ENCODE measurements around the gene CAVIN1.
"Not testable (repeated sequence)": the region's sequence is repeated elsewhere in the genome, so short reads cannot be mapped to it uniquely, and the experiment has no call there.

DNA sequence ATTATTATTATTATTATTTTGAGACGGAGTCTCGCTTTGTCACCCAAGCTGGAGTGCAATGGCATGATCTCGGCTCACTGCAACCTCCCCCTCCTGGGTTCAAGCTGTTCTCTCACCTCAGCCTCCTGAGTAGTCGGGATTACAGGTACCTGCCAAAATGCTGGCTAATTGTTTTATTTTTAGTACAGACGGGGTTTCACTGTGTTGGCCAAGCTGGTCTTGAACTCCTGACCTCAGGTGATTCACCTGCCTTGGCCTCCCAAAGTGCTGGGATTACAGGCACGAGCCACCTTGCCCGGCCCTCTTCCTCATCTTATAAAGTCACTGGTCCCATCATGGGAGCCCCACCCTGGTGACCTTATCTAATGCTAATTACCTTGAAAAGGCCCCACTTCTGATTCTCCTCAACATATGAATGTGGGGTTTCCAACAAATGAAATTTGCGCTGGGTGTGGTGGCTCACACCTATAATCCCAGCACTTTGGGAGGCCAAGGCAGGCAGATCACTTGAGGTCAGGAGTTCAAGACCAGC lies 22.1 kb downstream of the CAVIN1 start:
- TF ChIP-seq, protein P1, sequence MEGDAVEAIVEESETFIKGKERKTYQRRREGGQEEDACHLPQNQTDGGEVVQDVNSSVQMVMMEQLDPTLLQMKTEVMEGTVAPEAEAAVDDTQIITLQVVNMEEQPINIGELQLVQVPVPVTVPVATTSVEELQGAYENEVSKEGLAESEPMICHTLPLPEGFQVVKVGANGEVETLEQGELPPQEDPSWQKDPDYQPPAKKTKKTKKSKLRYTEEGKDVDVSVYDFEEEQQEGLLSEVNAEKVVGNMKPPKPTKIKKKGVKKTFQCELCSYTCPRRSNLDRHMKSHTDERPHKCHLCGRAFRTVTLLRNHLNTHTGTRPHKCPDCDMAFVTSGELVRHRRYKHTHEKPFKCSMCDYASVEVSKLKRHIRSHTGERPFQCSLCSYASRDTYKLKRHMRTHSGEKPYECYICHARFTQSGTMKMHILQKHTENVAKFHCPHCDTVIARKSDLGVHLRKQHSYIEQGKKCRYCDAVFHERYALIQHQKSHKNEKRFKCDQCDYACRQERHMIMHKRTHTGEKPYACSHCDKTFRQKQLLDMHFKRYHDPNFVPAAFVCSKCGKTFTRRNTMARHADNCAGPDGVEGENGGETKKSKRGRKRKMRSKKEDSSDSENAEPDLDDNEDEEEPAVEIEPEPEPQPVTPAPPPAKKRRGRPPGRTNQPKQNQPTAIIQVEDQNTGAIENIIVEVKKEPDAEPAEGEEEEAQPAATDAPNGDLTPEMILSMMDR (IDR thresholded peaks at IDR 0.05; ENCODE audit: low read length): not testable (repeated sequence)
- not testable (repeated sequence) for TF ChIP-seq EZH2 (optimal IDR thresholded peaks at IDR 0.05; ENCODE audit: low read depth, low read length); EZH2phosphoT487 (IDR thresholded peaks at IDR 0.05; ENCODE audit: low read length)
